ENCODE data around the gene NMNAT2. TPM values are rescaled to one million over a fixed set of nuclear protein-coding genes. Genes with fewer than 3 reads are reported as not detected.

The NMNAT2 gene
- total and polyA plus RNA-seq, 10 of the 15 experiments (the other 5 are each of a cell fraction or from before 2014, with no cell fraction given) = 0.02 to 2.0 (median 0.60) TPM

DNA sequence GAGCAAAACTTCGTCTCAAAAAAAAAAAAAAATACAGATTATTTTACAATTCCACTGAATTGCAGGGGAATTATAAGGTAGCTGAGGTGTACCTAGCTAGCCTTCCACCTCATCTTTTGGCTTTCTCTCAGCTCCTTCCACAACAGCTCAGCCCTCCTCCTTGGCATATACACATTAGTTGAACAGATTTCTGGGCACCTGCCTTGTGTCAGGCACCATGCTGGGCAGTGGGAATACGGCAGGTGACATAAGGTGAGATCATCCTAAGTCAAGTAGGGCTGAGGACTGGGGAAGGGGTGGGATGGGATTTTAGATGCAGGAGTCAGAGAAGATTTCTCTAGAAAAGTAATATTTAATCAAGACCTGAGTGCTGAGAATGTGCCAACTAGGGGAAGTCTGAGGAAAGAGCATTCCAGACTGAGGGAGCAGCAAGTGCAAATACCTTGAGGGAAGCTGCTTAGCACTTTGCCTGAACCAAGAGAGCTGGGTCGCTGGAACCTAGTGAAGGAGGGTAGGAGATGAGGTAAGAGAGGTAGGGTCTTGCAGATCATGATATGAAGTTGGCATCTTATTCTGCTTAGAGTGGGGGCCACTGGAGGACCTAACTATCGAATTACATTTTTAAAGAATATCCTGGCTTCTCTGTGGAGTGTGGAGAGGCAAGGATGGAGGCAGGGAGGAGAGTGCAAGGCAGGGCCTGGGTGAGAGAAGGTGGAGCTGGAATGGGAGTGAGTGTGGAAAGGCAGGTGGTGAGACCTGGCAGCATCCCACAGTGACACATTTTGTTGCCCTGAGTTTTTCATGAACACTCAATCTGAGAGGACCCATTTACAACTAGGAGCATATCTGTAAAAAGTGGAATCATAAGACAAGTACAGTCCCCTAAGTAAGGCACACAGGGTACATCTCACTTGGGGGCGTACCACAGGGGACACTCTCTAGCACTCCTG is 203.9 kb downstream of the NMNAT2 start:
- Histone ChIP-seq H3K79me2 (ENCODE audit: control insufficient read depth, insufficient read depth, low read length) (no peaks in the 10 kb centered on the region), H3K4me2 (ENCODE audit: control insufficient read depth, insufficient read depth) (no peak overlapping the region), H3K4me3 (no peak overlapping the region), H2AFZ (ENCODE audit: control insufficient read depth, low read depth, low read length) (no peak overlapping the region), H3K36me3 (ENCODE audit: control insufficient read depth in 2 of 2, insufficient read depth in 2 of 2, low read length in 1 of 2) (no peaks in the 10 kb centered on the region), H3K27ac (ENCODE audit: control insufficient read depth, insufficient read depth) (no peak overlapping the region), H3K9ac (ENCODE audit: control insufficient read depth, insufficient read depth, low read length) (no peak overlapping the region), H3K4me1 (ENCODE audit: control insufficient read depth, insufficient read depth, low read length) (peaks cover 3% of the 10 kb centered on the region; the same call in 1 of the 2 replicates), H3K27me3 (replicated peaks in 1 of 2; ENCODE audit: control insufficient read depth in 2 of 2, insufficient read depth in 2 of 2, low read length in 1 of 2) (no peaks in the 10 kb centered on the region; a peak in 1 of 4 replicates), H4K20me1 (ENCODE audit: control insufficient read depth, insufficient read depth) (no peaks in the 10 kb centered on the region), H3K9me3 (replicated peaks; ENCODE audit: control insufficient read depth, insufficient read depth, low read length) (no peaks in the 10 kb centered on the region)
- TF ChIP-seq, protein P1, sequence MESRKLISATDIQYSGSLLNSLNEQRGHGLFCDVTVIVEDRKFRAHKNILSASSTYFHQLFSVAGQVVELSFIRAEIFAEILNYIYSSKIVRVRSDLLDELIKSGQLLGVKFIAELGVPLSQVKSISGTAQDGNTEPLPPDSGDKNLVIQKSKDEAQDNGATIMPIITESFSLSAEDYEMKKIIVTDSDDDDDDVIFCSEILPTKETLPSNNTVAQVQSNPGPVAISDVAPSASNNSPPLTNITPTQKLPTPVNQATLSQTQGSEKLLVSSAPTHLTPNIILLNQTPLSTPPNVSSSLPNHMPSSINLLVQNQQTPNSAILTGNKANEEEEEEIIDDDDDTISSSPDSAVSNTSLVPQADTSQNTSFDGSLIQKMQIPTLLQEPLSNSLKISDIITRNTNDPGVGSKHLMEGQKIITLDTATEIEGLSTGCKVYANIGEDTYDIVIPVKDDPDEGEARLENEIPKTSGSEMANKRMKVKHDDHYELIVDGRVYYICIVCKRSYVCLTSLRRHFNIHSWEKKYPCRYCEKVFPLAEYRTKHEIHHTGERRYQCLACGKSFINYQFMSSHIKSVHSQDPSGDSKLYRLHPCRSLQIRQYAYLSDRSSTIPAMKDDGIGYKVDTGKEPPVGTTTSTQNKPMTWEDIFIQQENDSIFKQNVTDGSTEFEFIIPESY (IDR thresholded peaks at IDR 0.05) = no peak
- TF ChIP-seq PAX8 (IDR thresholded peaks at IDR 0.05) = no peak
- no peak for TF ChIP-seq ZBED1 (IDR thresholded peaks at IDR 0.05; ENCODE audit: borderline replicate concordance)
- no peak for TF ChIP-seq STAT3 (IDR thresholded peaks at IDR 0.05; ENCODE audit: low read depth, low read length)
- no peak for TF ChIP-seq JUND (IDR thresholded peaks at IDR 0.05; ENCODE audit: low read depth, low read length)
- TF ChIP-seq, protein P2, sequence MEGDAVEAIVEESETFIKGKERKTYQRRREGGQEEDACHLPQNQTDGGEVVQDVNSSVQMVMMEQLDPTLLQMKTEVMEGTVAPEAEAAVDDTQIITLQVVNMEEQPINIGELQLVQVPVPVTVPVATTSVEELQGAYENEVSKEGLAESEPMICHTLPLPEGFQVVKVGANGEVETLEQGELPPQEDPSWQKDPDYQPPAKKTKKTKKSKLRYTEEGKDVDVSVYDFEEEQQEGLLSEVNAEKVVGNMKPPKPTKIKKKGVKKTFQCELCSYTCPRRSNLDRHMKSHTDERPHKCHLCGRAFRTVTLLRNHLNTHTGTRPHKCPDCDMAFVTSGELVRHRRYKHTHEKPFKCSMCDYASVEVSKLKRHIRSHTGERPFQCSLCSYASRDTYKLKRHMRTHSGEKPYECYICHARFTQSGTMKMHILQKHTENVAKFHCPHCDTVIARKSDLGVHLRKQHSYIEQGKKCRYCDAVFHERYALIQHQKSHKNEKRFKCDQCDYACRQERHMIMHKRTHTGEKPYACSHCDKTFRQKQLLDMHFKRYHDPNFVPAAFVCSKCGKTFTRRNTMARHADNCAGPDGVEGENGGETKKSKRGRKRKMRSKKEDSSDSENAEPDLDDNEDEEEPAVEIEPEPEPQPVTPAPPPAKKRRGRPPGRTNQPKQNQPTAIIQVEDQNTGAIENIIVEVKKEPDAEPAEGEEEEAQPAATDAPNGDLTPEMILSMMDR (IDR thresholded peaks at IDR 0.05 in 2 of 3, conservative IDR thresholded peaks at IDR 0.05 in 1 of 3; ENCODE audit: control insufficient read depth in 2 of 3, extremely low read depth in 1 of 3, insufficient read depth in 1 of 3, low read depth in 3 of 3, low read length in 3 of 3) = no peak
- no peak for TF ChIP-seq LARP7 (IDR thresholded peaks at IDR 0.05)
- in situ Hi-C loops (cut with MboI) (no loop called here), intact Hi-C loops (cut with micrococcal nuclease; ENCODE audit: unreplicated experiment) (loop anchor here (10.0 kb wide), 1 partner anchor 61 kb away; no protein-coding TSS in a partner anchor)
- RAD21 ChIA-PET (ENCODE audit: unreplicated experiment) = interaction anchor here (0.7 kb wide), 1 partner anchor 61 kb away, joined by 3 read pairs; no protein-coding TSS in a partner anchor
- SMC1A ChIA-PET (ENCODE audit: uncharacterized antibody, unreplicated experiment) = interaction anchor here (1.1 kb wide), 1 partner anchor 9 kb away, joined by 3 read pairs; no protein-coding TSS in a partner anchor
- no peak for FAIRE-seq
- WGBS (ENCODE audit: insufficient coverage, insufficient replicate concordance, low lambda C conversion rate, missing lambda C conversion rate) = 14% methylated on average over 5 of the region's 5 CpGs
- DNase-seq (ENCODE audit: low read depth, low spot score) = no peak
- POLR2A ChIA-PET = no interaction called here
- CTCF ChIA-PET = interaction anchor here (0.6 to 1.2 kb wide), 2 partner anchors 11 to 15 kb away, joined by 3 read pairs; no protein-coding TSS in a partner anchor
- no peak for ATAC-seq
- no TSS peak for BruUV-seq (replicated peaks)

Data from GM12878 (cell line).